ENCODE measurements around the gene SNAI3. TPM values are rescaled to one million over a fixed set of nuclear protein-coding genes. Genes with fewer than 3 reads are reported as not detected.
A peak's percentile ranks its signal among the peaks of the same experiment; 100 is the strongest.

Gene SNAI3
- total and polyA plus RNA-seq, 2 of the 8 experiments (the other 6 are each of a cell fraction or from before 2014, with no cell fraction given), result 8.5 to 13.3 TPM

DNA sequence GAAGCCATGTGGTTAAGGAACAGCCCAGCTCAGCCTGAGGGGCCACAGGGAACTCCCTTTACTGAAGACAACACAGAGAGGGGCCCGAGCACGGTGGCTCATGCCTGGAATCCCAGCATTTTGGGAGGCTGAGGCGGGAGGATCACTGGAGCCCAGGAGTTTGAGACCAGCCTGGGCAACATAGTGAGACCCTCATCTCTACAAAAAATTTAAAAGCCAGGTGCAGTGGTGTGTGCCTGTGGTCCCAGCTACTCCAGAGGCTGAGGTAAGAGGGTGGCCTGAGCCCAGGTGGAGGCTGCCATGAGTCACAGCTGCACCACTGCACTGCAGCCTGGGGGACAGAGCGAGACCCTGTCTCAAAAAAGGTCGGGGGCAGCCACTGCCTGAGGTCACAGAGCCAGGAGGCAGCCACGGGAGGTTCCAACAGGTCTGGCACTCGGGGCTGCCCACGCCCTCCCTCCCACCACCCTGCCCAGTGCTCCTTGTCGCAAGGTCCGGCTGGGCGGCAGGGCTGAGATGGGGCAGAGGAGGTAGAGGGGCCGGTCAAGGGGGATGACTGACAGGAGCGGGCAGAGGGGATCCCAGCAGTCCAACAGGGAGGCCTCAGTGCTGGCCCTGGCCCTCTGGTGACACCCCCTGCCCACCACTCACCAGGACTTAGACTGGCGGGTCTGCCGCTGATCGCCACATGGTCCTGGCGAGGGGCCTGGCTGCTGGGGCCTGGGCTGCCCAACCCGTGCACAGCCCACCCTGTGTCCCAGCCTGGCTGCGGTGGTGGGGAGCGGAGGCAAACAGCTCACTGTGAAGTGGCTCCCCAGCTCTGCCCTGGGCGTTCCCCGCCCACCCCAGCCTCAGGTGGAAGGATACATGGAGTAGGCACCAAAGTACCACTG lies 38.9 kb downstream of the SNAI3 start:
- Histone ChIP-seq H4K5ac (ENCODE audit: insufficient read length, low read depth, low read length) (no peak overlapping the region), H2BK12ac (ENCODE audit: low read depth, low read length) (no peak overlapping the region), H3K23ac (ENCODE audit: insufficient read length) (no peak overlapping the region), H3K4ac (replicated peaks; ENCODE audit: insufficient read length, low read depth, low read length) (no peak overlapping the region), H3K36me3 (ENCODE audit: control insufficient read depth in 2 of 4, insufficient read depth in 4 of 4, low read length in 3 of 4) (peaks cover 0 to 5% (median 2%) of the 10 kb centered on the region in 4 experiments; a peak in 2 of 8 replicates), H3K27ac (ENCODE audit: low read depth, low read length) (no peak overlapping the region; the same call in 1 of the 2 replicates), H3K79me1 (ENCODE audit: low read depth, low read length) (peaks cover 8% of the 10 kb centered on the region), H3K23me2 (ENCODE audit: low read depth, low read length) (peaks cover 10% of the 10 kb centered on the region; the same call in 1 of the 2 replicates), H3K27me3 (replicated peaks in 1 of 4; ENCODE audit: control insufficient read depth in 3 of 4, extremely low read depth in 1 of 4, insufficient read depth in 3 of 4, low read length in 3 of 4) (no peaks in the 10 kb centered on the region), H3K79me2 (ENCODE audit: control insufficient read depth in 1 of 2, insufficient read depth in 2 of 2, low read length in 2 of 2) (no peaks in the 10 kb centered on the region; a peak in 1 of 4 replicates), H3K9ac (replicated peaks in 1 of 4; ENCODE audit: extremely low read depth in 1 of 4, low read depth in 3 of 4, low read length in 3 of 4) (no peak overlapping the region), H3K4me3 (ENCODE audit: extremely low read depth in 1 of 4, insufficient read depth in 2 of 4, low read depth in 3 of 4, low read length in 4 of 4) (no peak overlapping the region), H4K20me1 (replicated peaks in 1 of 2; ENCODE audit: control insufficient read depth in 1 of 2, insufficient read depth in 2 of 2, low read length in 2 of 2) (peaks cover 2 to 13% of the 10 kb centered on the region in 2 experiments), H2BK15ac (ENCODE audit: low read length) (no peak overlapping the region), H2AK5ac (ENCODE audit: low read depth, low read length) (no peak overlapping the region), H3K18ac (ENCODE audit: extremely low read depth, low read length) (no peak overlapping the region), H2BK120ac (replicated peaks; ENCODE audit: low read depth, low read length) (no peak overlapping the region), H2BK20ac (ENCODE audit: low read length) (no peak overlapping the region), H4K8ac (ENCODE audit: extremely low read depth, insufficient read depth, low read length) (peak overlapping the region; percentile 77), H2AFZ (ENCODE audit: low read length) (no peak overlapping the region), H3K4me2 (ENCODE audit: insufficient read depth in 1 of 2, low read depth in 2 of 2, low read length in 2 of 2) (no peak overlapping the region), H3K14ac (ENCODE audit: insufficient read length) (no peak overlapping the region), H3K56ac (replicated peaks; ENCODE audit: insufficient read length, low read depth, low read length) (no peak overlapping the region), H2BK5ac (ENCODE audit: low read depth, low read length) (no peak overlapping the region), H3K4me1 (replicated peaks in 1 of 4; ENCODE audit: control insufficient read depth in 3 of 4, insufficient read depth in 4 of 4, low read length in 3 of 4) (peaks cover 0 to 11% (median 7%) of the 10 kb centered on the region in 4 experiments; a peak in 5 of 7 replicates), H3K9me3 (ENCODE audit: insufficient read depth in 2 of 2, low read depth in 1 of 2, low read length in 1 of 2) (no peaks in the 10 kb centered on the region), H4K91ac (replicated peaks; ENCODE audit: insufficient read length, low read length) (no peak overlapping the region)
- ChIA-PET POLR2A (ENCODE audit: partially characterized antibody) (interaction anchor here (0.7 to 4.9 kb wide), 4 partner anchors 8 to 37 kb away, joined by 3 to 35 read pairs (median 6); partner anchors contain the start of genes IL17C and MVD), CTCF (ENCODE audit: partially characterized antibody) (interaction anchor here (0.7 kb wide), 1 partner anchor 25 kb away, joined by 3 read pairs; no protein-coding TSS in a partner anchor)
- FAIRE-seq (no peak), DNase-seq (ENCODE audit: low read depth in 1 of 2, low spot score in 2 of 2) (no peak)
- 92% methylated on average over 20 of the region's 22 CpGs; no CpG with 5 or more reads in 1 of the 2 experiments for WGBS, 2 experiments (ENCODE audit: extremely low coverage in 1 of 2, insufficient coverage in 1 of 2, insufficient read length in 1 of 2, insufficient replicate concordance in 2 of 2, low coverage in 1 of 2, low lambda C conversion rate in 2 of 2, missing lambda C conversion rate in 1 of 2)
- TF ChIP-seq BACH1 (IDR thresholded peaks at IDR 0.05; ENCODE audit: low read length) (no peak), SUZ12 (IDR thresholded peaks at IDR 0.05; ENCODE audit: low read length) (no peak), POLR2AphosphoS5 (IDR thresholded peaks at IDR 0.05; ENCODE audit: low read depth, low read length) (no peak), SIN3A (conservative IDR thresholded peaks at IDR 0.05 in 1 of 2, IDR thresholded peaks at IDR 0.05 in 1 of 2; ENCODE audit: low read depth in 1 of 2, low read length in 2 of 2) (no peak), HDAC6 (IDR thresholded peaks at IDR 0.05; ENCODE audit: low read depth, low read length) (no peak), SAP30 (IDR thresholded peaks at IDR 0.05; ENCODE audit: insufficient read depth, insufficient replicate concordance, low read length) (no peak), RAD21 (IDR thresholded peaks at IDR 0.05 in 1 of 2, conservative IDR thresholded peaks at IDR 0.05 in 1 of 2; ENCODE audit: low read depth in 2 of 2, low read length in 2 of 2) (no peak), SP1 (IDR thresholded peaks at IDR 0.05; ENCODE audit: low read depth, low read length) (no peak), KDM4A (IDR thresholded peaks at IDR 0.05; ENCODE audit: low read depth, low read length, severe bottlenecking) (no peak)

All from H1 (cell line).